HepG2 (cell line): ENCODE results near the gene SPHK1. TPM values are rescaled to one million over a fixed set of nuclear protein-coding genes. Genes with fewer than 3 reads are reported as not detected.

Experiments
- EEA1 ChIP-seq: sonication (generic); formaldehyde crosslinking; IDR thresholded peaks from 2 replicates; pipeline ENCODE4 v1.5.1; 2020; ENCODE audit warnings: mild to moderate bottlenecking, missing genetic modification reagents, borderline replicate concordance
- FOXA1 ChIP-seq, 2 experiments: fragments of 450-650 bp in 1 of 2; sonication (generic) in 1 of 2; formaldehyde crosslinking in 1 of 2; IDR thresholded peaks; 2 replicates each; pipeline versions ENCODE4 v1.4.0 to v1.6.1; 2016 to 2020; ENCODE audit warnings: missing genetic modification reagents in 1 of 2
- ISX ChIP-seq: sonication (generic); formaldehyde crosslinking; conservative IDR thresholded peaks from 2 replicates; pipeline ENCODE4 v1.5.0; 2020; ENCODE audit warnings: missing genetic modification reagents
- NR3C1 ChIP-seq: sonication (generic); formaldehyde crosslinking; IDR thresholded peaks from 2 replicates; pipeline ENCODE4 v1.4.0; 2020; ENCODE audit warnings: missing genetic modification reagents
- RELA ChIP-seq: sonication (generic); formaldehyde crosslinking; IDR thresholded peaks from 2 replicates; pipeline ENCODE4 v1.4.0; 2020; ENCODE audit warnings: missing genetic modification reagents
- ZFP1 ChIP-seq: IDR thresholded peaks from 2 replicates; pipeline ENCODE4 v1.6.1; 2016
- ZNF138 ChIP-seq: sonication (generic); formaldehyde crosslinking; IDR thresholded peaks from 2 replicates; pipeline ENCODE4 v1.5.0; 2020; ENCODE audit warnings: mild to moderate bottlenecking, low read depth, missing genetic modification reagents
- ZNF552 ChIP-seq: sonication (generic); formaldehyde crosslinking; IDR thresholded peaks from 2 replicates; pipeline ENCODE4 v1.9.0; 2022; ENCODE audit warnings: missing genetic modification reagents, mild to moderate bottlenecking, borderline replicate concordance
- polyA plus RNA-seq, 8 experiments: library from polyadenylated mRNA; depleted of rRNA in 3 of 8; stranded (reverse) in 7 of 8; unstranded in 1 of 8; fragments of >200 nt; fragmentation: Illumina TruSeq in 4 of 8; extraction: Trizol in 4 of 8; gene quantifications; 2 replicates each; pipeline versions ENCODE4 v1.2.1 to v1.2.3, GENCODE V29; 2011 to 2016; ENCODE audit warnings: low read depth in 4 of 8, missing spikeins in 1 of 8, mixed read lengths in 1 of 8; ENCODE audit not compliant: insufficient read depth in 1 of 8
- total RNA-seq, 5 experiments: library from RNA; depleted of rRNA; stranded (reverse); fragments of >200 nt; fragmentation: Illumina TruSeq; extraction: Trizol; gene quantifications; 2 replicates each; pipeline ENCODE4 v1.2.3, GENCODE V29; 2016; ENCODE audit warnings: low read depth in 1 of 5
- TF ChIP-seq, protein P1 (sequence below): sonication (generic); formaldehyde crosslinking; conservative IDR thresholded peaks from 2 replicates; pipeline ENCODE4 v1.4.0; 2020; ENCODE audit warnings: mild to moderate bottlenecking, missing genetic modification reagents, moderate library complexity
- TF ChIP-seq, protein P2 (sequence below): IDR thresholded peaks from 2 replicates; pipeline ENCODE4 v1.6.1; 2016; ENCODE audit warnings: missing compliant biosample characterization, missing genetic modification reagents, borderline replicate concordance
- TF ChIP-seq, protein P3 (sequence below): sonication (generic); formaldehyde crosslinking; IDR thresholded peaks from 2 replicates; pipeline ENCODE4 v1.4.0; 2020; ENCODE audit warnings: missing genetic modification reagents
- TF ChIP-seq, protein P4 (sequence below): fragments of 450-650 bp; IDR thresholded peaks from 2 replicates; pipeline ENCODE4 v1.6.1; 2016
- TF ChIP-seq, protein P5 (sequence below): sonication (generic); formaldehyde crosslinking; IDR thresholded peaks from 2 replicates; pipeline ENCODE4 v1.5.0; 2020; ENCODE audit warnings: mild to moderate bottlenecking, missing genetic modification reagents, borderline replicate concordance
- TF ChIP-seq, protein P6 (sequence below): sonication (generic); formaldehyde crosslinking; IDR thresholded peaks from 2 replicates; pipeline ENCODE4 v1.5.0; 2020; ENCODE audit warnings: missing genetic modification reagents

The SPHK1 gene
- total and polyA plus RNA-seq, 2 of the 13 experiments (the other 11 are each of a cell fraction or from before 2014, with no cell fraction given): 129 to 160 TPM

DNA sequence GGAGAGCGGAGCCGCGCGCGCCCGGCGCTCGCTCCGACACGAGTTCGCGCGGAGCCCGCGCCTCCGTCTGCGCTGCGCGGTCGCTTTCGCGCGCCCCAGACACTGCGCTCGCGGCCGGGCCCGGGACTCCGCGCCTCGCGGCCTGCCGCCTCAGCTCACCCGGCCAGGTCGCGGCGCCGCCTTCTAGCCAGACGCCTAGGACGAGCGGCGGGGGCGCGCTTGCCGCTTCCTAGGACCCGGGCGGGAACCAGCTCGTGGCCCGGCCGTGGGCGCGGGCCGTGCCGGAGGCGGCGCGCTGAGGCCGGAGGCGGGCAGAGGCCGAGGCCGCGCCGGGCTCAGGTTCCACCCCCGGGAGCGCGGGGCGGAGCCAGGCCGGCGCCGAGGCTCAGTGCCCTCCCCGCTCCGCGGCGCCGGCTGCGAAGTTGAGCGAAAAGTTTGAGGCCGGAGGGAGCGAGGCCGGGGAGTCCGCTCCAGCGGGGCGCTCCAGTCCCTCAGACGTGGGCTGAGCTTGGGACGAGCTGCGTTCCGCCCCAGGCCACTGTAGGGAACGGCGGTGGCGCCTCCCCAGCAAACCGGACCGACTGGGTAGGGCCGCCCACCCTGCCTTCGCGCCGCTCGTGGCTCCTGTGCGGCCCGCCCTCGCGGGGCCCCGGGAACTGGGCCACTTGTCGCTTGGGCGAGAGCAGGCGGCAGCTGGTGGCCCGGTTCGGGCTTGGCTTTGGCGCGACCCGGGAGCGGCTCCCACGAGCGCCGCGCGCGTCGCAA is at the start of gene SPHK1 (continued):
- TF ChIP-seq, protein P1, sequence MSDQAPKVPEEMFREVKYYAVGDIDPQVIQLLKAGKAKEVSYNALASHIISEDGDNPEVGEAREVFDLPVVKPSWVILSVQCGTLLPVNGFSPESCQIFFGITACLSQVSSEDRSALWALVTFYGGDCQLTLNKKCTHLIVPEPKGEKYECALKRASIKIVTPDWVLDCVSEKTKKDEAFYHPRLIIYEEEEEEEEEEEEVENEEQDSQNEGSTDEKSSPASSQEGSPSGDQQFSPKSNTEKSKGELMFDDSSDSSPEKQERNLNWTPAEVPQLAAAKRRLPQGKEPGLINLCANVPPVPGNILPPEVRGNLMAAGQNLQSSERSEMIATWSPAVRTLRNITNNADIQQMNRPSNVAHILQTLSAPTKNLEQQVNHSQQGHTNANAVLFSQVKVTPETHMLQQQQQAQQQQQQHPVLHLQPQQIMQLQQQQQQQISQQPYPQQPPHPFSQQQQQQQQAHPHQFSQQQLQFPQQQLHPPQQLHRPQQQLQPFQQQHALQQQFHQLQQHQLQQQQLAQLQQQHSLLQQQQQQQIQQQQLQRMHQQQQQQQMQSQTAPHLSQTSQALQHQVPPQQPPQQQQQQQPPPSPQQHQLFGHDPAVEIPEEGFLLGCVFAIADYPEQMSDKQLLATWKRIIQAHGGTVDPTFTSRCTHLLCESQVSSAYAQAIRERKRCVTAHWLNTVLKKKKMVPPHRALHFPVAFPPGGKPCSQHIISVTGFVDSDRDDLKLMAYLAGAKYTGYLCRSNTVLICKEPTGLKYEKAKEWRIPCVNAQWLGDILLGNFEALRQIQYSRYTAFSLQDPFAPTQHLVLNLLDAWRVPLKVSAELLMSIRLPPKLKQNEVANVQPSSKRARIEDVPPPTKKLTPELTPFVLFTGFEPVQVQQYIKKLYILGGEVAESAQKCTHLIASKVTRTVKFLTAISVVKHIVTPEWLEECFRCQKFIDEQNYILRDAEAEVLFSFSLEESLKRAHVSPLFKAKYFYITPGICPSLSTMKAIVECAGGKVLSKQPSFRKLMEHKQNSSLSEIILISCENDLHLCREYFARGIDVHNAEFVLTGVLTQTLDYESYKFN (CRISPR knock-in tag): peak; percentile 3; the same call in 1 of the 2 replicates
- TF ChIP-seq, protein P2, sequence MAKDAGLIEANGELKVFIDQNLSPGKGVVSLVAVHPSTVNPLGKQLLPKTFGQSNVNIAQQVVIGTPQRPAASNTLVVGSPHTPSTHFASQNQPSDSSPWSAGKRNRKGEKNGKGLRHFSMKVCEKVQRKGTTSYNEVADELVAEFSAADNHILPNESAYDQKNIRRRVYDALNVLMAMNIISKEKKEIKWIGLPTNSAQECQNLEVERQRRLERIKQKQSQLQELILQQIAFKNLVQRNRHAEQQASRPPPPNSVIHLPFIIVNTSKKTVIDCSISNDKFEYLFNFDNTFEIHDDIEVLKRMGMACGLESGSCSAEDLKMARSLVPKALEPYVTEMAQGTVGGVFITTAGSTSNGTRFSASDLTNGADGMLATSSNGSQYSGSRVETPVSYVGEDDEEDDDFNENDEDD (CRISPR knock-in tag): peak; percentile 87; the same call in 1 of the 2 replicates
- TF ChIP-seq, protein P3, sequence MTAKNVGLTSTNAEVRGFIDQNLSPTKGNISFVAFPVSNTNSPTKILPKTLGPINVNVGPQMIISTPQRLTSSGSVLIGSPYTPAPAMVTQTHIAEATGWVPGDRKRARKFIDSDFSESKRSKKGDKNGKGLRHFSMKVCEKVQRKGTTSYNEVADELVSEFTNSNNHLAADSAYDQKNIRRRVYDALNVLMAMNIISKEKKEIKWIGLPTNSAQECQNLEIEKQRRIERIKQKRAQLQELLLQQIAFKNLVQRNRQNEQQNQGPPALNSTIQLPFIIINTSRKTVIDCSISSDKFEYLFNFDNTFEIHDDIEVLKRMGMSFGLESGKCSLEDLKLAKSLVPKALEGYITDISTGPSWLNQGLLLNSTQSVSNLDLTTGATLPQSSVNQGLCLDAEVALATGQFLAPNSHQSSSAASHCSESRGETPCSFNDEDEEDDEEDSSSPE: peak; percentile 65; the same call in 1 of the 2 replicates
- TF ChIP-seq, protein P4, sequence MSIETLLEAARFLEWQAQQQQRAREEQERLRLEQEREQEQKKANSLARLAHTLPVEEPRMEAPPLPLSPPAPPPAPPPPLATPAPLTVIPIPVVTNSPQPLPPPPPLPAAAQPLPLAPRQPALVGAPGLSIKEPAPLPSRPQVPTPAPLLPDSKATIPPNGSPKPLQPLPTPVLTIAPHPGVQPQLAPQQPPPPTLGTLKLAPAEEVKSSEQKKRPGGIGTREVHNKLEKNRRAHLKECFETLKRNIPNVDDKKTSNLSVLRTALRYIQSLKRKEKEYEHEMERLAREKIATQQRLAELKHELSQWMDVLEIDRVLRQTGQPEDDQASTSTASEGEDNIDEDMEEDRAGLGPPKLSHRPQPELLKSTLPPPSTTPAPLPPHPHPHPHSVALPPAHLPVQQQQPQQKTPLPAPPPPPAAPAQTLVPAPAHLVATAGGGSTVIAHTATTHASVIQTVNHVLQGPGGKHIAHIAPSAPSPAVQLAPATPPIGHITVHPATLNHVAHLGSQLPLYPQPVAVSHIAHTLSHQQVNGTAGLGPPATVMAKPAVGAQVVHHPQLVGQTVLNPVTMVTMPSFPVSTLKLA: no peak
- TF ChIP-seq ISX: 0 out of 2 replicates have a peak, but pooled peaks have one; percentile 26
- TF ChIP-seq, protein P5, sequence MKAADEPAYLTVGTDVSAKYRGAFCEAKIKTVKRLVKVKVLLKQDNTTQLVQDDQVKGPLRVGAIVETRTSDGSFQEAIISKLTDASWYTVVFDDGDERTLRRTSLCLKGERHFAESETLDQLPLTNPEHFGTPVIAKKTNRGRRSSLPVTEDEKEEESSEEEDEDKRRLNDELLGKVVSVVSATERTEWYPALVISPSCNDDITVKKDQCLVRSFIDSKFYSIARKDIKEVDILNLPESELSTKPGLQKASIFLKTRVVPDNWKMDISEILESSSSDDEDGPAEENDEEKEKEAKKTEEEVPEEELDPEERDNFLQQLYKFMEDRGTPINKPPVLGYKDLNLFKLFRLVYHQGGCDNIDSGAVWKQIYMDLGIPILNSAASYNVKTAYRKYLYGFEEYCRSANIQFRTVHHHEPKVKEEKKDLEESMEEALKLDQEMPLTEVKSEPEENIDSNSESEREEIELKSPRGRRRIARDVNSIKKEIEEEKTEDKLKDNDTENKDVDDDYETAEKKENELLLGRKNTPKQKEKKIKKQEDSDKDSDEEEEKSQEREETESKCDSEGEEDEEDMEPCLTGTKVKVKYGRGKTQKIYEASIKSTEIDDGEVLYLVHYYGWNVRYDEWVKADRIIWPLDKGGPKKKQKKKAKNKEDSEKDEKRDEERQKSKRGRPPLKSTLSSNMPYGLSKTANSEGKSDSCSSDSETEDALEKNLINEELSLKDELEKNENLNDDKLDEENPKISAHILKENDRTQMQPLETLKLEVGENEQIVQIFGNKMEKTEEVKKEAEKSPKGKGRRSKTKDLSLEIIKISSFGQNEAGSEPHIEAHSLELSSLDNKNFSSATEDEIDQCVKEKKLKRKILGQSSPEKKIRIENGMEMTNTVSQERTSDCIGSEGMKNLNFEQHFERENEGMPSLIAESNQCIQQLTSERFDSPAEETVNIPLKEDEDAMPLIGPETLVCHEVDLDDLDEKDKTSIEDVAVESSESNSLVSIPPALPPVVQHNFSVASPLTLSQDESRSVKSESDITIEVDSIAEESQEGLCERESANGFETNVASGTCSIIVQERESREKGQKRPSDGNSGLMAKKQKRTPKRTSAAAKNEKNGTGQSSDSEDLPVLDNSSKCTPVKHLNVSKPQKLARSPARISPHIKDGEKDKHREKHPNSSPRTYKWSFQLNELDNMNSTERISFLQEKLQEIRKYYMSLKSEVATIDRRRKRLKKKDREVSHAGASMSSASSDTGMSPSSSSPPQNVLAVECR (CRISPR knock-in tag): peak; percentile 41
- no peak for TF ChIP-seq FOXA1 (IDR thresholded peaks at IDR 0.05)
- TF ChIP-seq FOXA1 (CRISPR knock-in tag; IDR thresholded peaks at IDR 0.05): no peak
- peak; percentile 97; the same call in 1 of the 2 replicates for TF ChIP-seq ZNF138 (CRISPR knock-in tag)
- peak; percentile 83; the same call in 1 of the 2 replicates for TF ChIP-seq EEA1 (CRISPR knock-in tag)
- TF ChIP-seq, protein P6, sequence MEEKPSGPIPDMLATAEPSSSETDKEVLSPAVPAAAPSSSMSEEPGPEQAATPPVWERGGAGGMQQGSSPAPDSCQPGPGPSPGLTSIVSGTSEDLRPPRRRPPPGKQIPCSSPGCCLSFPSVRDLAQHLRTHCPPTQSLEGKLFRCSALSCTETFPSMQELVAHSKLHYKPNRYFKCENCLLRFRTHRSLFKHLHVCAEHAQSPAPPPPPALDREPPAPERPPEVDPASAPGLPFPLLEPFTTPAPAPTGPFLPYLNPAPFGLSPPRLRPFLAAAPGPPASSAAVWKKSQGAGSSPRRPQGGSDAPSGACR: no peak; the same call in 1 of the 2 replicates
- peak; percentile 19; the same call in 1 of the 2 replicates for TF ChIP-seq ZFP1
- no peak for TF ChIP-seq NR3C1
- peak; percentile 57; the same call in 1 of the 2 replicates for TF ChIP-seq ZNF552 (CRISPR knock-in tag)
- 0 out of 2 replicates have a peak, but pooled peaks have one; percentile 13 for TF ChIP-seq RELA
